HG02943 (cell line): ENCODE measurements around the gene RNF166.

Source experiments
- ATAC-seq: cut with Tn5 transposase; IDR thresholded peaks from one replicate; pipeline ENCODE4 v1.9.1; 2021; ENCODE audit warnings: mild to moderate bottlenecking, low read depth, moderate library complexity; ENCODE audit not compliant: unreplicated experiment

Gene RNF166

GRCh38 chr16:88725609-88726407 lies 19.6 kb upstream of the RNF166 start:
- ATAC-seq, result no peak

GRCh38 chr16:88724855-88725555 lies 18.8 kb upstream of the RNF166 start:
- no peak for ATAC-seq

DNA sequence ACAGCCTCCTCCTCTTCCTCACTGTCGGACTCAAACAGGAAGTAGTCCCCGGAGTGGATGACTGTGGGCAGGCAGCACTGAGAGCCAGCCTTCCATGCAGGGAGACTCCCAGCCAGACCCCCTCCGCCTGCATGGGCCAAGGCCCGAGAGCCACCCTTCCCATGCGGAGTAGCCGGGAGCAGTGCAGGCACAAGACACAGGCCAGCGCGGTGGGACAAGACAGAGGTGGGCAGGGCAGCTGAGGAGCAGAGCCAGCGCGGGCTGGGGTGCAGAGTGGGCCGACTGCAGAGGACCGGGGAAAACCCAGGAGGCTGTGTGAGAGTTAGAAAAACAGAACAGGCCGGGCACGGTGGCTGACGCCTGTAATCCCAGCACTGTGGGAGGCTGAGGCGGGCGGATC lies 17.7 kb upstream of the RNF166 start:
- no peak for ATAC-seq

DNA sequence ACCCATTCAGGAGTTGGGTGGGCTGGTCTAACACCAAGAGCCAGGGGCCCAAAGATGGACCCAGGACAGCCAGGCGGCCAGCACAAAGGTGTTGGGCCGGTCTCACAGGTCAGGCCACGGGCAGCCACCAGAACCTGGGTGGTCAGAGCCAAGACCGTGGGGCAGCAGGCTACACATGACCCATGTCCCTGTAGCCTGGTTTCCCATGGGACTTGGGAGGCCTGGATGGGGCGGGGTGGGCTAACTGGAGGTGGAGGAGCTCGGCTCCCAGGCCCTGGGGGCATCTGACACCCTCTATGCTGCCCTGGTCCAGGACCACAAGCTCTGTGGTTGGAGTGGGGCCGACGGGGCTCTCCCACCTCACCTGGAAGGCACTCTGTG lies 17.3 kb upstream of the RNF166 start:
- no peak for ATAC-seq

GRCh38 chr16:88722784-88723506 lies 16.7 kb upstream of the RNF166 start:
- no peak for ATAC-seq

GRCh38 chr16:88721815-88722755 lies 15.9 kb upstream of the RNF166 start:
- no peak for ATAC-seq

DNA sequence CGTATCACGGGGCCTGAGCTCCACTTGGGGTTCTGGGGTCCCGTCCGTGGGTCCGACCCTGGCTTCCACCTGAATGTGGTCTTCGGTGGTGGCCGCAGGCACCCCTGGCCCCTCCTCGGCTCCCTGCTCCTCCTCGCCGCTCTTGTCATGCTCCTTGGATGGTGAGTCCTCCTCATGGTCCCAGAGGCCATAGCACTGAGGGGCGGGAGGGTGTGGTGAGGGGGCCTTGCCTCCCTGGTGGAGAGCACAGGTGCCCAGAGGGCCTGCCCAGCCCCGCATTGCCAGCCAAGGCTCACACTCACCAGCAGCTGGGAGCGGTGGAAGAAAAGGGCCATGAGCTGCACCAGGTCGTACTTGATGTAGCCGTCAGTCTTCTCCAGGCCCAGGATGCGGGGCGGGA lies 15.0 kb upstream of the RNF166 start:
- ATAC-seq, result no peak

DNA sequence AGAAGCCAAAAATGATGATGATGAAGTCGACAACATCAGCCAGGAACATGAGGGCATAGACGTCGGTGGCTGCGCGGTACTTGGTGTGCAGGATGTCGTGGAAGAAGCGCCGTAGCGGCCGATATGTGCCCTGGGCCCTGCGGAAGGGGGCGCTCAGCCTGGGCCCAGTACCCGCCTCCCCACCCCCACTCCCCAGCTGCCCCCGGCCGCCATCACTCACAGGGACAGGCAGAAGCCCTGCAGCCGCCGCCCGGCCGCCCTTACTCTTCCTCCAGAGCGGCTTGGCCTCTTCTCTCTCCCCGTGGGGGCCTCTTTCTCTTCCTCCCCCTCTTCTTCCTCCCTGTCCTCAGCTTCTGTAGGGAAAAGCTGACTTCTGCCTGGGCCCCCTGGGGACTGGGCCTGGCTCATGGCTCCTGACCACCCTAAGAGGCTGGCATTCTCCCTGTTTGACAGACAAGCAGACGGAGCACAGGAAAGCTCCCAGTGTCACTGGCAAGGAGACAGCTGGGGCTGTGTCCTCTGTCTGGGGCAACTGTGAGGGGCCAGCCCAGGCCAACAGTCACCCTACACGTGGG lies 14.3 kb upstream of the RNF166 start:
- no peak for ATAC-seq

DNA sequence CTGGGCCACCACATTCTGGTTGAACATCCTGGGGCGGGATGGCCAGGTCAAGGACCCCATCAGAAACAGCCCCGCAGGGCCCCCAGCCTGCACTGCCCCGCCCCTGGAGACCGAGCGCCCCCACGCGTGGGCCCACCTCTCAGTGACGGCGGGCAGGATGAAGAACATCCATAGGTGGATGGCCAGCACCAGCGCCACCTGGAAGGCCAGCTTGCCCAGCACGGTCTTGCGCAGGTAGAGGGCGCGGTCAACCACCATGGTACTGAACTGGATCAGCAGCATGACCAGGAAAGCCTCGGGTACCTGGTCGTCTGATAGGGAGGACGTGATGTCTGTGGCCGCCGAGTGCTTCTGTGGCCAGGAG lies 13.7 kb upstream of the RNF166 start:
- ATAC-seq, result no peak

- no peak for ATAC-seq
These were observed 13.2 kb upstream of the RNF166 start for GRCh38 chr16:88719267-88719932.

- ATAC-seq, result no peak
These were observed 12.0 kb upstream of the RNF166 start for GRCh38 chr16:88718178-88718577.

GRCh38 chr16:88716601-88717001 lies 10.4 kb upstream of the RNF166 start:
- no peak for ATAC-seq

GRCh38 chr16:88716201-88716600 lies 10.0 kb upstream of the RNF166 start:
- no peak for ATAC-seq

GRCh38 chr16:88715312-88716190 lies 9.3 kb upstream of the RNF166 start:
- ATAC-seq, result no peak

DNA sequence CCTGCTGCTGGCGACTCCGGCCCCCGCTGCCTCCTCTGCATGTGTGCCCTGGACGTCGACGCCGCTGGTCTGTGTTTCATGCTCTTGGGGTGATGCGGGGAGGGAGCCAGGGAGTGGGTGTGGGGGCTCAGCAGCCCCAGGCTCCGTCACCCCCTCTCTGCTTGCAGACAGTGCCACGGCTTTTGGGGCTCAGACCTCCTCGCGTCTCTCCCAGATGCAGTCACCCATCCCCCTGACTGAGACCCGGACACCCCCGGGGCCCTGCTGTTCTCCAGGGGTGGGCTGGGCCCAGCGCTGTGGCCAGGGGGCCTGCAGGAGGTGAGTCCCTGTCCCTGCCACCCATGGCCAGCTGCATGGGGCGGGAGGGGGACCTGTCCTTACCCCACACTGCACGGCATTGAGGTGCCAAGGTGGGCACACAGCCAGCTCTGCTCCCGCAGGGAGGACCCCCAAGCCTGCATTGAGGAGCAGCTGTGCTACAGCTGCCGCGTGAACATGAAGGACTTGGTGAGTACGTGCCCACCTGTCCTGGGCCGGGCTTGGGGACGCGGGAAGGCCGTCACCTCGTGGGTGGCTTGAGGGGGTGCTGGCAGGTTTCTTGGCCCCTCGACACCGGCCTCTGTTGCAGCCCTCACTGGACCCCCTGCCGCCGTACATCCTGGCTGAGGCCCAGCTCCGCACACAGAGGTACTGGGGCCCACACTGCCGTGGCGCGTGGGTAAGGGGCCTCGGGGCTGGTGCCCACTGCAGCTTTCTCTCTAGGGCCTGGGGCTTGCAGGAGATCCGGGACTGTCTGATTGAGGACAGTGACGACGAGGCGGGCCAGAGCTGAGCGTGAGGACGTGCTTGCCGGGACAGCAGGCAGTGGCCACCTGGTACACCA lies 8.5 kb upstream of the RNF166 start:
- no peak for ATAC-seq

- no peak for ATAC-seq
These were observed 7.6 kb upstream of the RNF166 start for GRCh38 chr16:88713568-88714419.

- no peak for ATAC-seq
These were observed 6.8 kb upstream of the RNF166 start for GRCh38 chr16:88713054-88713453.
